ENCODE measurements around the gene VNN1.

DNA sequence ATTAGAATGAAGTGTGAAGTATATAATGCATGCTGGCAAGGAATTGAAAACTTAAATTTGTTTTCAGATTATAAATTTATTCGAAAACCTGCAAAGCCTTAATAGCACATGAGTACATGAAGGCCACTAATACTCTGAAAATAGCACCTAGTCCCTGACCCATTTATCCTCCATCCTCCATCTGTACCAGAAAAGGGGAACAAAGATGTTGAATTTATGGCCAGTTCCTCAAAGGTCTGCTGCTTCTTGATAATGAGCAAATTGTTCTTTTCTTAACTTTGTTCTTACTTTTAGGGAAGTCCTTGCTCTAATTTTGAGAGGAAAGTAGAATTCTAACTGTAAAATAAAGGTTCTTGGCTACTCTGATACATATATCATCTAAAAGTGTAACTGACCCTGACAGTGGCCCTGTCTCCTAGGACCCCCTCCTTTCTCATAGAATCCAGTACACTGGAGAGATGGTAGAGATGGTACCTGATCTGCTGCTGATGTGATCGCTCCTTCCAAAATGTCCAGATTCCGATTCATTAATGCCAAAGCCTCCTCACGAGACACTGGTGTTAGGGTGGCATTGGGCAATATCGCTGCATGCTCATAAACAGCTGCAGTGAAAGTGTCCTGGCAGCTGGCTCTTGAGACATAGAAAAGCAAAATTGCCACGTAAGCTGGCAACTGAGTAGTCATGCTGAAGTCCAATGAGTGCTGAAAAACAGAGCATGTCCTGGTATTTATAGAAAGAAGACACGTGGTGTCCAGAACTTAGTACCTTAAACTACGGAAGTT, at the start of gene VNN1:
- TF ChIP-seq, protein P1, sequence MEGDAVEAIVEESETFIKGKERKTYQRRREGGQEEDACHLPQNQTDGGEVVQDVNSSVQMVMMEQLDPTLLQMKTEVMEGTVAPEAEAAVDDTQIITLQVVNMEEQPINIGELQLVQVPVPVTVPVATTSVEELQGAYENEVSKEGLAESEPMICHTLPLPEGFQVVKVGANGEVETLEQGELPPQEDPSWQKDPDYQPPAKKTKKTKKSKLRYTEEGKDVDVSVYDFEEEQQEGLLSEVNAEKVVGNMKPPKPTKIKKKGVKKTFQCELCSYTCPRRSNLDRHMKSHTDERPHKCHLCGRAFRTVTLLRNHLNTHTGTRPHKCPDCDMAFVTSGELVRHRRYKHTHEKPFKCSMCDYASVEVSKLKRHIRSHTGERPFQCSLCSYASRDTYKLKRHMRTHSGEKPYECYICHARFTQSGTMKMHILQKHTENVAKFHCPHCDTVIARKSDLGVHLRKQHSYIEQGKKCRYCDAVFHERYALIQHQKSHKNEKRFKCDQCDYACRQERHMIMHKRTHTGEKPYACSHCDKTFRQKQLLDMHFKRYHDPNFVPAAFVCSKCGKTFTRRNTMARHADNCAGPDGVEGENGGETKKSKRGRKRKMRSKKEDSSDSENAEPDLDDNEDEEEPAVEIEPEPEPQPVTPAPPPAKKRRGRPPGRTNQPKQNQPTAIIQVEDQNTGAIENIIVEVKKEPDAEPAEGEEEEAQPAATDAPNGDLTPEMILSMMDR (IDR thresholded peaks at IDR 0.05): no peak
- no peak for TF ChIP-seq POLR2A (IDR thresholded peaks at IDR 0.05)

Data from thyroid gland (tissue), 4 donors.